Motor neuron (in vitro differentiated cells): ENCODE measurements around the gene GAS2L2. TPM values are rescaled to one million over a fixed set of nuclear protein-coding genes. Genes with fewer than 3 reads are reported as not detected.

ENCODE experiments used
- ATAC-seq, 8 experiments: fragments of 200-7000 bp; cut with Tn5 transposase; replicated peaks in 6 of 8; 2 replicates each; pipeline ENCODE4 v1.8.0; 2021; ENCODE audit warnings: mild to moderate bottlenecking in 8 of 8, moderate library complexity in 8 of 8
- H3K27ac ChIP-seq, 2 donors: fragments of 250-450 bp; sonication (Bioruptor Pico); 2 replicates each; pipeline ENCODE4 v1.9.0; 2021; ENCODE audit warnings: antibody characterized with exemption in 2 of 2, mild to moderate bottlenecking in 2 of 2, moderate library complexity in 1 of 2
- H3K4me1 ChIP-seq, 2 donors: fragments of 250-450 bp; sonication (Bioruptor Pico); replicated peaks in 1 of 2; 2 replicates each; pipeline ENCODE4 v1.6.1; 2021; ENCODE audit warnings: antibody characterized with exemption in 2 of 2, mild to moderate bottlenecking in 2 of 2, moderate library complexity in 1 of 2
- H3K4me3 ChIP-seq, 5 donors: fragments of 250-450 bp; sonication (Bioruptor Pico); 2 replicates each; pipeline ENCODE4 v1.9.0; 2021; ENCODE audit warnings: antibody characterized with exemption in 5 of 5, mild to moderate bottlenecking in 5 of 5, moderate library complexity in 4 of 5
- WGBS, 10 experiments: fragments of 450-650 bp; shearing (Covaris generic); methylation state at CpG; one replicate each; pipeline ENCODE4 v1.0.0; 2022; 5-methylcytosine and 5-hydroxymethylcytosine counted together
- in situ Hi-C, 9 experiments: fragments of 400-800 bp; cut with MboI; loops; one replicate each; pipeline ENCODE4 v1.15.0; 2021; ENCODE audit warnings: low sequenced_read_pairs in 9 of 9, low pct_unique_long_range_greater_than_20kb in 2 of 9; ENCODE audit not compliant: unreplicated experiment in 9 of 9
- total RNA-seq, 8 experiments: library from RNA; unstranded; fragments of 300-600 nt; gene quantifications; 2 replicates each; pipeline versions ENCODE4 v1.2.3 to v1.2.4, GENCODE V29; 2022

The GAS2L2 gene
- total RNA-seq, 8 experiments from 2014 or later = 0.08 to 1.8 (median 0.22) TPM; not detected in 2

GRCh38 chr17:35788477-35789368 lies 35.7 kb upstream of the GAS2L2 start:
- ATAC-seq = peak; percentile 40 to 97 (median 93)

GRCh38 chr17:35786941-35787432 lies 33.9 kb upstream of the GAS2L2 start:
- in situ Hi-C loops = no loop called here
- H3K27ac ChIP-seq = no peak overlapping the region
- ATAC-seq = no peak
- no peak overlapping the region for H3K4me3 ChIP-seq
- peaks cover 0 to 4% of the 10 kb centered on the region in 2 donors for H3K4me1 ChIP-seq
- WGBS, 10 experiments = 0 to 46% (median 27%) methylated on average over 1 to 3 of the region's 3 CpGs; no CpG with 5 or more reads in 3 of the 10 experiments

More at GRCh38 chr17:35788477-35789368, 35.7 kb upstream of the GAS2L2 start:
- WGBS, 10 experiments = 0 to 59% (median 37%) methylated on average over 1 to 2 of the region's 2 CpGs; no CpG with 5 or more reads in 4 of the 10 experiments
- H3K27ac ChIP-seq = no peak overlapping the region
- in situ Hi-C loops = no loop called here
- H3K4me1 ChIP-seq = peaks cover 0 to 4% of the 10 kb centered on the region in 2 donors
- H3K4me3 ChIP-seq = no peak overlapping the region

- 71 to 75% methylated on average over 1 of the region's 2 CpGs; no CpG with 5 or more reads in 8 of the 10 experiments for WGBS, 10 experiments
- ATAC-seq = peak in 2 of 8 experiments; percentile 5 to 7
- in situ Hi-C loops = no loop called here
- H3K4me3 ChIP-seq = no peak overlapping the region
- H3K27ac ChIP-seq = no peak overlapping the region
- peaks cover 0 to 4% of the 10 kb centered on the region in 2 donors for H3K4me1 ChIP-seq
These were observed 31.9 kb upstream of the GAS2L2 start for GRCh38 chr17:35784895-35785294.

- ATAC-seq = no peak
- H3K27ac ChIP-seq = no peak overlapping the region
- no peak overlapping the region for H3K4me3 ChIP-seq
- WGBS, 10 experiments = 17 to 100% (median 64%) methylated on average over 1 to 3 of the region's 3 CpGs
- in situ Hi-C loops = no loop called here
- H3K4me1 ChIP-seq = no peaks in the 10 kb centered on the region
These were observed 27.9 kb upstream of the GAS2L2 start for GRCh38 chr17:35780950-35781349.

GRCh38 chr17:35778641-35779196 lies 25.7 kb upstream of the GAS2L2 start:
- WGBS, 10 experiments = 65 to 100% (median 80%) methylated on average over 1 to 10 of the region's 16 CpGs; no CpG with 5 or more reads in 3 of the 10 experiments
- Histone ChIP-seq H3K4me3 (no peak overlapping the region), H3K27ac (no peak overlapping the region), H3K4me1 (peaks cover 9 to 16% of the 10 kb centered on the region in 2 donors)
- no peak for ATAC-seq
- in situ Hi-C loops = no loop called here

GRCh38 chr17:35775583-35775982 lies 22.5 kb upstream of the GAS2L2 start:
- ATAC-seq = peak in 2 of 8 experiments; percentile 8 to 16
- WGBS, 10 experiments = 33 to 100% (median 90%) methylated on average over 1 to 5 of the region's 6 CpGs; no CpG with 5 or more reads in 7 of the 10 experiments
- Histone ChIP-seq H3K27ac (no peak overlapping the region), H3K4me3 (no peak overlapping the region), H3K4me1 (peaks cover 9 to 32% of the 10 kb centered on the region in 2 donors)
- in situ Hi-C loops = no loop called here

GRCh38 chr17:35775039-35775438 lies 22.0 kb upstream of the GAS2L2 start:
- H3K4me1 ChIP-seq = peaks cover 9 to 32% of the 10 kb centered on the region in 2 donors
- peak in 5 of 8 experiments; percentile 20 to 34 (median 24) for ATAC-seq
- 42 to 80% (median 55%) methylated on average over 2 to 4 of the region's 5 CpGs; no CpG with 5 or more reads in 4 of the 10 experiments for WGBS, 10 experiments
- H3K27ac ChIP-seq = no peak overlapping the region
- in situ Hi-C loops = no loop called here
- H3K4me3 ChIP-seq = no peak overlapping the region

GRCh38 chr17:35774499-35774898 lies 21.5 kb upstream of the GAS2L2 start:
- Histone ChIP-seq H3K27ac (no peak overlapping the region), H3K4me3 (no peak overlapping the region), H3K4me1 (peaks cover 9 to 32% of the 10 kb centered on the region in 2 donors)
- in situ Hi-C loops = no loop called here
- ATAC-seq = peak in 7 of 8 experiments; percentile 26 to 80 (median 39)
- 0 to 100% (median 80%) methylated on average over 1 to 3 of the region's 5 CpGs; no CpG with 5 or more reads in 5 of the 10 experiments for WGBS, 10 experiments

GRCh38 chr17:35773679-35774425 lies 20.8 kb upstream of the GAS2L2 start:
- no peak overlapping the region for H3K4me3 ChIP-seq
- WGBS, 10 experiments = 66 to 100% (median 80%) methylated on average over 1 to 7 of the region's 10 CpGs; no CpG with 5 or more reads in 5 of the 10 experiments
- peak overlapping the region in 1 of 2 donors; percentile 7 for H3K27ac ChIP-seq
- in situ Hi-C loops = no loop called here
- peak in 7 of 8 experiments; percentile 19 to 74 (median 55) for ATAC-seq
- peaks cover 9 to 32% of the 10 kb centered on the region in 2 donors for H3K4me1 ChIP-seq

- Histone ChIP-seq H3K4me1 (peaks cover 9 to 32% of the 10 kb centered on the region in 2 donors), H3K4me3 (no peak overlapping the region), H3K27ac (no peak overlapping the region)
- in situ Hi-C loops = no loop called here
- no peak for ATAC-seq
- 42 to 80% (median 63%) methylated on average over 1 to 3 of the region's 20 CpGs; no CpG with 5 or more reads in 7 of the 10 experiments for WGBS, 10 experiments
These were observed 20.1 kb upstream of the GAS2L2 start for GRCh38 chr17:35773129-35773528.

GRCh38 chr17:35769895-35770486 lies 17.0 kb upstream of the GAS2L2 start:
- WGBS, 10 experiments = 89 to 97% (median 95%) methylated on average over 6 to 26 of the region's 48 CpGs; no CpG with 5 or more reads in 6 of the 10 experiments
- ATAC-seq = no peak
- Histone ChIP-seq H3K4me3 (no peak overlapping the region), H3K4me1 (peaks cover 12 to 47% of the 10 kb centered on the region in 2 donors), H3K27ac (no peak overlapping the region)
- in situ Hi-C loops = no loop called here

- WGBS, 10 experiments = 60 to 100% (median 100%) methylated on average over 1 of the region's 2 CpGs; no CpG with 5 or more reads in 3 of the 10 experiments
- no peak for ATAC-seq
- H3K4me3 ChIP-seq = no peak overlapping the region
- H3K4me1 ChIP-seq = peaks cover 6 to 41% of the 10 kb centered on the region in 2 donors
- H3K27ac ChIP-seq = no peak overlapping the region
- in situ Hi-C loops = no loop called here
These were observed 15.8 kb upstream of the GAS2L2 start for GRCh38 chr17:35768797-35769196.
